DND-41 (cell line): Measurements from ENCODE around the gene PEDS1.
"Not testable (repeated sequence)": the region's sequence is repeated elsewhere in the genome, so short reads cannot be mapped to it uniquely, and the experiment has no call there.

Experiments
- ATAC-seq: fragments of 200-7000 bp; cut with Tn5 transposase; 3 replicates; pipeline ENCODE4 v1.9.1; 2021; ENCODE audit warnings: low read depth; ENCODE audit not compliant: insufficient read depth
- DNase-seq: peaks from one replicate; pipeline ENCODE4 v3.0.0-alpha.2; 2020
- H2AFZ ChIP-seq: 2 replicates; pipeline ENCODE4 v1.6.0; 2012; ENCODE audit warnings: low read depth, low read length
- H3K27ac ChIP-seq: 2 replicates; pipeline ENCODE4 v1.5.1; 2012; ENCODE audit warnings: low read length, inconsistent platforms
- H3K27me3 ChIP-seq: fragments of 200-600 bp; sonication (generic); 2 replicates; pipeline ENCODE4 v1.6.0; 2012; ENCODE audit warnings: low read length, mild to moderate bottlenecking, inconsistent platforms; ENCODE audit not compliant: insufficient read depth, poor library complexity
- H3K36me3 ChIP-seq: 2 replicates; pipeline ENCODE4 v1.5.1; 2012; ENCODE audit warnings: low read length, inconsistent platforms; ENCODE audit not compliant: insufficient read depth
- H3K4me1 ChIP-seq: 2 replicates; pipeline ENCODE4 v1.5.1; 2012; ENCODE audit warnings: mild to moderate bottlenecking, low read length; ENCODE audit not compliant: insufficient read depth
- H3K4me2 ChIP-seq: 2 replicates; pipeline ENCODE4 v1.6.0; 2012; ENCODE audit warnings: mild to moderate bottlenecking, moderate library complexity, low read length, inconsistent platforms; ENCODE audit not compliant: insufficient read depth
- H3K4me3 ChIP-seq, 2 experiments: fragments of 200-600 bp in 1 of 2; shearing (Covaris generic) in 1 of 2; 2 replicates each; pipeline ENCODE4 v1.5.1; 2012 to 2016; ENCODE audit warnings: inconsistent platforms in 2 of 2, low read length in 2 of 2, mild to moderate bottlenecking in 2 of 2, low read depth in 1 of 2, moderate library complexity in 1 of 2
- H3K79me2 ChIP-seq: 2 replicates; pipeline ENCODE4 v1.6.0; 2012; ENCODE audit warnings: low read length, inconsistent platforms; ENCODE audit not compliant: insufficient read depth
- H3K9ac ChIP-seq: 2 replicates; pipeline ENCODE4 v1.6.0; 2012; ENCODE audit warnings: low read depth, mild to moderate bottlenecking, inconsistent platforms, low read length, moderate library complexity
- H3K9me3 ChIP-seq: 2 replicates; pipeline ENCODE4 v1.5.1; 2012; ENCODE audit warnings: low read length, moderate library complexity, mild to moderate bottlenecking, inconsistent platforms; ENCODE audit not compliant: insufficient read depth, severe bottlenecking
- H4K20me1 ChIP-seq: 2 replicates; pipeline ENCODE4 v1.6.0; 2012; ENCODE audit warnings: low read length; ENCODE audit not compliant: insufficient read depth
- EZH2 ChIP-seq: IDR thresholded peaks from 3 replicates; pipeline ENCODE4 v1.6.1; 2012; ENCODE audit warnings: borderline replicate concordance, low read depth, mild to moderate bottlenecking, moderate library complexity, low read length, inconsistent platforms; ENCODE audit not compliant: severe bottlenecking
- TF ChIP-seq, protein P1 (sequence below): IDR thresholded peaks from 2 replicates; pipeline ENCODE4 v1.5.1; 2012; ENCODE audit warnings: borderline replicate concordance, low read length, moderate library complexity, mild to moderate bottlenecking; ENCODE audit not compliant: poor library complexity, severe bottlenecking; ENCODE audit errors: extremely low read depth

PEDS1 gene

DNA sequence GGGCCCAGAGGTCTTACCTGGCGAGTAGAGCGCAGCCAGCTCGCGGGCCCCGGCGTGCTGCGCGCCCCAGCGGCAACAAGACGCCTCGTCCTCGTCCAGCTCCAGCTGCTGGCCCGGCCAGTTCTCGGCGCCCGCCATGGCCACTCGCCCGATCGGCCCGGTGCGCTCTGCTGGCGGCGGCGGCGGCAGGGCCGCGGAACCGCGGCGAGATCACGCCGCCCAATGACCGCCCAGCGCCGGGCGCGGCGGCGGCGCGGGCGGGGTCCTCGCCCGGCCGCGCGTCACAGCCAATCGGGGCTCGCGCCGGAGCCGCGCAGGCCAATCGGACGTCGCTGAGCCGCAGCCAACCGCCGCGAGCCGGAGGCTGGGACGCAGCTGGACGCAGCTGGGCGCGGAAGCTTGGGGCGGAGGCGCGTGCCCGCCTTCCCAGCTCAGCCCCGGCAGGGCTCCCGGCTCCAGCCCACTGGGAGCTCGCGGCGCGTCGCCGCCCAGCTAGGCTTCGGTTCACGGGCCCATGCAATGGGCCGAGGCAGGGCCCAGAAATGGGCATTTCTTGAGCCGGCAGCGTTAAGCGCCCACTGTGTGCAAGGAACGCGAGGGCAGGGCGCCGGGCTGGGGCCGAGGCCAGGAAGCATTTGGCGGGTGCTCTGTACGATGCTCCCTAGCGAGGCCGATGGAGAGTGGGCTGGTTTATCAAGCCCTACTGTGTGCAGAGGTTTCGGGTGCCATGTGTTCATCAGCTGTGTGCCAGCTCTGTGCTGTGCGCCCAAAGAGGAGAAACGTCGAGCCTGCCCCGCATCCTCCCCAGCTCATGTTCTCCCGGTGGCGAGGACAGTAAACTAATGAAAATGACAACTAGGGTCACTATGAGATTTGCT lies at the start of gene PEDS1:
Gene PEDS1 (minus strand): TSS at position 224 of the 878 bp plus-strand sequence. CDS start 86 bp downstream, at position 138.
- TF ChIP-seq EZH2: no peak
- TF ChIP-seq, protein P1, sequence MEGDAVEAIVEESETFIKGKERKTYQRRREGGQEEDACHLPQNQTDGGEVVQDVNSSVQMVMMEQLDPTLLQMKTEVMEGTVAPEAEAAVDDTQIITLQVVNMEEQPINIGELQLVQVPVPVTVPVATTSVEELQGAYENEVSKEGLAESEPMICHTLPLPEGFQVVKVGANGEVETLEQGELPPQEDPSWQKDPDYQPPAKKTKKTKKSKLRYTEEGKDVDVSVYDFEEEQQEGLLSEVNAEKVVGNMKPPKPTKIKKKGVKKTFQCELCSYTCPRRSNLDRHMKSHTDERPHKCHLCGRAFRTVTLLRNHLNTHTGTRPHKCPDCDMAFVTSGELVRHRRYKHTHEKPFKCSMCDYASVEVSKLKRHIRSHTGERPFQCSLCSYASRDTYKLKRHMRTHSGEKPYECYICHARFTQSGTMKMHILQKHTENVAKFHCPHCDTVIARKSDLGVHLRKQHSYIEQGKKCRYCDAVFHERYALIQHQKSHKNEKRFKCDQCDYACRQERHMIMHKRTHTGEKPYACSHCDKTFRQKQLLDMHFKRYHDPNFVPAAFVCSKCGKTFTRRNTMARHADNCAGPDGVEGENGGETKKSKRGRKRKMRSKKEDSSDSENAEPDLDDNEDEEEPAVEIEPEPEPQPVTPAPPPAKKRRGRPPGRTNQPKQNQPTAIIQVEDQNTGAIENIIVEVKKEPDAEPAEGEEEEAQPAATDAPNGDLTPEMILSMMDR: peak; percentile 26
- Histone ChIP-seq H3K9me3 (no peaks in the 10 kb centered on the region), H3K9ac (peak within 1 kb of the TSS; percentile 95), H3K4me3 (peak within 1 kb of the TSS; percentile 84 to 92; a peak in 3 of 4 replicates), H4K20me1 (peaks cover 16% of the 10 kb centered on the region; the same call in 1 of the 2 replicates), H2AFZ (peak within 1 kb of the TSS; percentile 96), H3K27ac (peak within 1 kb of the TSS; percentile 86), H3K4me1 (peaks cover 48% of the 10 kb centered on the region), H3K79me2 (peaks cover 52% of the 10 kb centered on the region), H3K36me3 (peaks cover 25% of the 10 kb centered on the region), H3K4me2 (peak within 1 kb of the TSS; percentile 94), H3K27me3 (no peaks in the 10 kb centered on the region)
- peak; percentile 88 for DNase-seq
- ATAC-seq: peak; percentile 95

GRCh38 chr20:50202677-50203076 lies 49.2 kb upstream of the PEDS1 start:
- no peak overlapping the region for H3K4me2 ChIP-seq
- H3K27me3 ChIP-seq: no peaks in the 10 kb centered on the region
- H3K9me3 ChIP-seq: no peaks in the 10 kb centered on the region
- DNase-seq (no peak), ATAC-seq (peak; percentile 67)
- H2AFZ ChIP-seq: no peak overlapping the region
- H3K79me2 ChIP-seq: no peaks in the 10 kb centered on the region
- H3K36me3 ChIP-seq: no peaks in the 10 kb centered on the region
- TF ChIP-seq, protein P1: no peak
- TF ChIP-seq EZH2: no peak
- no peak overlapping the region for H3K4me3 ChIP-seq
- no peak overlapping the region for H3K27ac ChIP-seq
- H3K4me1 ChIP-seq: no peaks in the 10 kb centered on the region
- H4K20me1 ChIP-seq: peaks cover 4% of the 10 kb centered on the region; the same call in 1 of the 2 replicates
- no peak overlapping the region for H3K9ac ChIP-seq

DNA sequence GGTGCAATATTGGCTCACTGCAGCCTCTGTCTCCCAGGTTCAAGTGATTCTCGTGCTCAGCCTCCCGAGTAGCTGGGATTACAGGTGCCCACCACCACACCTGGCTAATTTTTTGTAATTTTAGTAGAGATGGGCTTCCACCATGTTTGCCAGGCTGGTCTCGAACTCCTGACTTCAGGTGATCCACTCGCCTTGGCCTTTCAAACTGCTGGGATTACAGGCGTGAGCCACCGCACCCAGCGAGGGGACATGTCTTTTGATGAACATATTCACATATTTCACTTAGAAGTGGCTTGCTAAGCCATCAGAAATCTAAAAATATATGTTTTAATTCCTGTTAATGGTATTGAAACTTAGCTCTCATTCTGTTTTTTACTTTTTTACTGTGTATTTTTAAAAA lies 48.2 kb upstream of the PEDS1 start:
- H3K36me3 ChIP-seq, H3K9ac ChIP-seq, H3K27ac ChIP-seq, H3K4me2 ChIP-seq, H3K27me3 ChIP-seq, H2AFZ ChIP-seq, H4K20me1 ChIP-seq, H3K9me3 ChIP-seq, ATAC-seq, H3K4me3 ChIP-seq, H3K79me2 ChIP-seq, DNase-seq, H3K4me1 ChIP-seq: not testable (repeated sequence)

GRCh38 chr20:50200482-50201104 lies 47.1 kb upstream of the PEDS1 start:
- DNase-seq: no peak
- Histone ChIP-seq H4K20me1 (peaks cover 12% of the 10 kb centered on the region; the same call in 1 of the 2 replicates), H2AFZ (no peak overlapping the region), H3K27ac (no peak overlapping the region), H3K79me2 (no peaks in the 10 kb centered on the region), H3K27me3 (no peaks in the 10 kb centered on the region), H3K4me1 (no peaks in the 10 kb centered on the region; the same call in 1 of the 2 replicates), H3K4me2 (no peak overlapping the region), H3K36me3 (no peaks in the 10 kb centered on the region), H3K4me3 (no peak overlapping the region), H3K9ac (no peak overlapping the region), H3K9me3 (no peaks in the 10 kb centered on the region)
- no peak for ATAC-seq
- TF ChIP-seq EZH2: no peak
- TF ChIP-seq, protein P1: no peak
